GM12891 (cell line): ENCODE data around the gene PCSK5.

ENCODE experiments used
- DNase-seq: peaks from one replicate; pipeline ENCODE4 v3.0.0; 2011; ENCODE audit warnings: low spot score; ENCODE audit not compliant: insufficient read length
- FAIRE-seq: peaks from 2 replicates; lab custom pipeline; 2011; peaks lifted over from hg19 to GRCh38; lab: Jason Lieb, UNC
- PAX5 ChIP-seq: IDR thresholded peaks from 2 replicates; pipeline ENCODE4 v1.6.1; 2011; ENCODE audit warnings: low read length, moderate library complexity, mild to moderate bottlenecking; ENCODE audit not compliant: insufficient read depth, severe bottlenecking
- POLR2A ChIP-seq: IDR thresholded peaks from 2 replicates; pipeline ENCODE4 v1.6.1; 2011; ENCODE audit warnings: low read depth, low read length, control low read depth
- POLR2AphosphoS5 ChIP-seq: IDR thresholded peaks from 2 replicates; pipeline ENCODE4 v1.6.1; 2011; ENCODE audit warnings: low read depth, low read length, control low read depth
- POU2F2 ChIP-seq: IDR thresholded peaks from 2 replicates; pipeline ENCODE4 v1.6.1; 2011; ENCODE audit warnings: low read depth, mild to moderate bottlenecking, control low read depth, low read length, moderate library complexity
- SPI1 ChIP-seq: IDR thresholded peaks from 2 replicates; pipeline ENCODE4 v1.6.1; 2011; ENCODE audit warnings: low read depth, low read length, control low read depth
- TAF1 ChIP-seq: IDR thresholded peaks from 2 replicates; pipeline ENCODE4 v1.6.1; 2011; ENCODE audit warnings: low read depth, low read length, control low read depth

PCSK5 gene

DNA sequence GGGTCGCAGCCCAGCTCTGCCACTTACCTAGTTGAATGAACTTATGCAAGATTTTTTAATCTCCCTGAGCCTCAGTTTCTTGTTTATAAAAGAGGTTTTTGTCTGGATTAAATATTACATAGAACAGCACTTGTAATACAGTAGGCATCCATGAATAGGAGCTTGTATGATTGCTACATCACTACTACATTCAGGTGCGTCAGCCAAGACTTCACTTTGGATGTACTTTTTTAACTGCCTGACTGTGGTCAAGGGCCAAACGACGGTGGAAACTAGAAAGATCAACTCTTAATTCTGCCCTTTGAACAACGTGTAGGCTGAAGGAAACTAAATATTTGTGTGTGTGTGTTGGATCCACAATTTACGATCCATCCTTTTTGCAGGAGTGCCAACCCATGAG, 330.9 kb downstream of the PCSK5 start:
- DNase-seq (no peak), FAIRE-seq (no peak)
- no peak for TF ChIP-seq PAX5
- TF ChIP-seq POU2F2, result no peak
- TF ChIP-seq SPI1, result no peak
- TF ChIP-seq POLR2A, result no peak
- no peak for TF ChIP-seq TAF1
- TF ChIP-seq POLR2AphosphoS5, result no peak

DNA sequence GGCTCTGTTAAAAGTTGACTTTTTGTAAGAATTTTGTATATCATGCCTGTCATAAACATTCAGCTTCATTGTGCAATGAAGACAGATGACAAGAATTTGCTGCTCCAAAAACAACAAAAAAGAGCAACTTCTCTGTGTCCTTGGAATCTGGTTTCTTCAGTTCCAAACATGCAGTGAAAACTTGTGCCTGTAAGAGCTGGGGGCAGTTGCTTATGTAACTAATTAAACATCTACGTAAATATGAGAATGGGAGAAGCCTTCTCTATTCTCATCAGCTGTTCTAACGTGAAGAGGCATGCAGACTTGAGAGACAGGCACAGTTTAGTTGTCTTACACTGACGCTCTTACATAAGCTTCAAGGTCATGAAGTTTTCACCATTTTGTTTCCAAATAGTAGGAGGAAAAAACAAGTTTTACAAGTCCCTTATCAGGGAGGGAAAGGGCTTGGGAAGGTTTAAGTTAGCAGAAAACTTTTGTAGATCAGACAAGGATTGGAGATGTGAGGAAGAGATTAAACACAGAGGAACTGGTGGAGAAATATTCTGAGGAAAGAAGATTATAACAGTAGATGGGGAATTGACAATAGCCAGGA, 333.4 kb downstream of the PCSK5 start:
- no peak for DNase-seq
- no peak for FAIRE-seq
- TF ChIP-seq SPI1 (no peak), POLR2A (no peak), PAX5 (no peak), POU2F2 (no peak), POLR2AphosphoS5 (no peak)

DNA sequence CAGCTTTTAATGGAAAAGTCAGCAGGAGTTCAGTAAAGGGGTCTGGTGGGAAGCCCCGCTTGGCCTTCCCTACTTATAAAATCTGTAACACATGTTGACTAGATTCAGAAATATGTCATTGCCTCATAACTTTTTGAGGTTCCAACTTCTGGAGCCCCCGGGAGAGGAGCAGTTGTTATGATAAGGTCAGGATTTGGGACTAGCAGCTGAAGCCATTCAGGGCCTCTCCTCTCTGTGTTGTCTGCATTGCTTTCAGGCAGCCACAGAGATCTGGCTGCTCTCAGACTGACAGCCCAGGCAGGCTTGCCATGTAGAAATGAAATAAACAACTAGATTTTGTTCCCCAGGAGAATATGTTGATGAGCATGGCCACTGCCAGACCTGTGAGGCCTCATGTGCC, 336.7 kb downstream of the PCSK5 start:
- TF ChIP-seq TAF1, result no peak
- DNase-seq (no peak), FAIRE-seq (no peak)

DNA sequence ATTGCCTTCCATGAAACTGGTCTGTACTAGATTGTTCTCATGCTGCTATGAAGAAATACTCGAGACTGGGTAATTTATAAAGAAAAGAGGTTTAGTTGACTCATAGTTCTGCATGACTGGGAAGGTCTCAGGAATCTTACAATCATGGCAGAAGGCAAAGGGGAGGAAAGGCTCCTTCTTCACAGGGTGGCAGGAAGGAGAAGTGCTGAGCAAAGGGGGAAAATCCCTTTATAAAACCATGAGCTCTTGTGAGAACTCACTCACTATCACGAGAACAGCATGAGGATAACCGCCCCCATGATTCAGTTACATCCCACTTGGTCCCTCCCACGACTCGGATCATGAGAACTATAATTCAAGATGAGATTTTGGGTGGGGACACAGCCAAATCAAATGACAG, 340.5 kb downstream of the PCSK5 start:
- FAIRE-seq, result no peak
- TF ChIP-seq POLR2AphosphoS5 (no peak), SPI1 (no peak), POU2F2 (no peak), POLR2A (no peak), TAF1 (no peak), PAX5 (no peak)
- no peak for DNase-seq

DNA sequence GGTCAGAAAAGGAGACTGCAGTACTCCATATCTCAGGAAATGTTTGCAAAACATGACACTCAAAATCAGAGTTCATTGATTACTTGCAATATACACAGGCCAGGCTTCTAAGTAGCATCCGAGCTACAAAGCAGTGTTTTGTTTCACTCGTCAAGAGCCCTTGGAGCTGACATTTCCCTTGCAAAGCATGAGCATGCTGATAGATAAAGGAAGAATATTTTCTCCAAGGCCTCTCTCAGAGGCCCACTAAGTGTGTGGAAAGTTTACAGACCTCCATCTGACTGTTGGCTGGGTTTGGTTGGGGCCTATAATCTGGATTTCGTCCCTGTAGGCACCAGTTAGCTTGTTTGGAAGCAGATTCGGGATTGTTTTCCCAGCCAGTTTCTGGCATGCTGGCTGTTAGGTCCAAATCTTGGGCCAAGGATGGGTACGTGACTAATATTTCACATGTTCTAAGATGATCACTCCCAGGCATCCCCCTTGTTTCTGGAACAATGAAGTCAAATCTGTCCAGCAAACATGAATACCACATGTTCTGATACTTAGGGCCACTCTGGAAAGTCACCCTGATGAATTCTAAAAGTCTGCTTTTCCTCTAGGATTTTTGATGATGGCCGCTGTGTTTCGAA, 342.5 kb downstream of the PCSK5 start:
- DNase-seq (no peak), FAIRE-seq (no peak)
- TF ChIP-seq SPI1 (no peak), POLR2AphosphoS5 (no peak), POLR2A (no peak), POU2F2 (no peak), PAX5 (no peak), TAF1 (no peak)

DNA sequence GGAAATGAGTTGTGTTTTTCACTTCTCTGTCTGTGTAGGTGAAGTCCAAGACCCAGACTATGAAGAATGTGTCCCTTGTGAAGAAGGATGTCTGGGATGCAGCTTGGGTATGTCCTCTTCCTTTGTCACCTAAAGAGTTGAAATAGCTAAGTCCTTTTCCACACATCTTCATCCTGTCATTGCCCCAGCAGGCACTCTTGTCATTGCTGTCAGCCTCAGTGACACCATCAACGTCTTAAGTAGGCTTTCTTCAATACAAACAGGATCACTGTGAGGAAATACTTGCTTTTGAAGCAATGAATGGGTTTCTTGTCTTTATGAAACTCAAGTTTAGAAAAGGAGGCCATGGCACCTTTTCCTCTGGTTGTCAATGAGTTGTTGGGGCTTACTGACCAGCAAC, 350.1 kb downstream of the PCSK5 start:
- FAIRE-seq (no peak), DNase-seq (no peak)
- TF ChIP-seq SPI1 (no peak), TAF1 (no peak), POLR2AphosphoS5 (no peak), PAX5 (no peak), POU2F2 (no peak), POLR2A (no peak)

DNA sequence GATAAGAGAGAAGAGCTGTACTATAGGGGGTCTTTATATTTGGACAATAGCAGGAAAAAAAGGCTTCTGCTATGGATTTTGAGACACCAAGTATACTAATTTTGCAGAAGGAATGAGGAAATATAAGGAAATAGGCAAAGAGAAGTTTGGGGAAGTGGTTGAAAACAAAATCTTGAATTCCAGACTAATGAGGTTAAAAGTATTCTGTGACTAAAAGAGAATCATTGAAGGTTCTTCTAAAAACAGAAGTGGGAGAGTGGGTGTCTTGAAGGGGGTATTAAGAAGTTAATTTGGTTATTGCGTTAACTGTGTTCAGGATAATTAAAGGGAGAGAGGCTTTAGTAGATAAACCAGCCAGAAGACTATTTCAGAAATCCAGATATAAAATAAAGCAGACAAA, 355.0 kb downstream of the PCSK5 start:
- TF ChIP-seq TAF1 (no peak), PAX5 (no peak), POLR2AphosphoS5 (no peak), POLR2A (no peak), POU2F2 (no peak), SPI1 (no peak)
- DNase-seq (no peak), FAIRE-seq (no peak)

DNA sequence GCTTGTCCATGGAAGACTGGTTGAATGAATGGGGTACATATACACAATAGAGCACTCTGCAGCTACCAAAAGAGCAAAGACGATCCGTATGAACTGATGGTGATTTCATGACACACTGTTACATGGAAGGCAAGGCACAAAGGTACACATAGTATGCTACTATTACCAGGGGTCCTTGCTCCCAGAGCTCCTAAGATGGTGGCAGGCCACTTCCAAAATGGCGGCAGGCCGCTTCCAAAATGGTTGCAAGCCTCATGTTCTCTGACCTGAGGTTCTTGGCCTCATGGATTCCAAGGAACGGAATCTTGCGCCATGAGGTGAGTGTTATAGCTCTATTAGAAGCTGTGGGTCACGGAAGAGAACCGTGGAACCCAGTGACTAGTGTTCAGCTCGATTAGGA, 356.2 kb downstream of the PCSK5 start:
- FAIRE-seq, result no peak
- no peak for TF ChIP-seq SPI1
- no peak for TF ChIP-seq POLR2AphosphoS5
- no peak for TF ChIP-seq TAF1
- no peak for TF ChIP-seq POLR2A
- TF ChIP-seq PAX5, result no peak
- no peak for TF ChIP-seq POU2F2

DNA sequence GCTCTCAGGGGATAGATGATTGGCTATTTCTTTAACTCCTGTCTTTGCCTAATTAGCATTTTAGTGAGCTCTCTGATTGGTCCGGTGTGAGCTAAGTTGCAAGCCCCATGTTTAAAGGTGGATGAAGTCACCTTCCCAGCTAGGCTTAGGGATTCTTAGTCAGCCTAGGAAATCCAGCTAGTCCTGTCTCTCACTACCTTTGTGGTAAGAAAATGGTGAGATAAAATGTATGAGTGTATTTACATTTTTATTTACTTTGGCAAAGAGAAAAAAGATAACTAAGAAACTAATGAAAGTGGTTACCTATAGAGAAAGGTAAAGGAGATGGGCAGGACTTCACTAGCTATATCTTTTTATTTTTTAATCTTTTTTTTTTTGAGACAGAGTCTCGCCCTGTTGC, 357.0 kb downstream of the PCSK5 start:
- DNase-seq, result no peak
- no peak for TF ChIP-seq PAX5
- TF ChIP-seq POU2F2, result no peak
- TF ChIP-seq POLR2AphosphoS5, result no peak
- no peak for TF ChIP-seq POLR2A
- TF ChIP-seq TAF1, result no peak
- TF ChIP-seq SPI1, result no peak
- no peak for FAIRE-seq

More for the DNA sequence above, 356.2 kb downstream of the PCSK5 start:
- DNase-seq, result no peak

DNA sequence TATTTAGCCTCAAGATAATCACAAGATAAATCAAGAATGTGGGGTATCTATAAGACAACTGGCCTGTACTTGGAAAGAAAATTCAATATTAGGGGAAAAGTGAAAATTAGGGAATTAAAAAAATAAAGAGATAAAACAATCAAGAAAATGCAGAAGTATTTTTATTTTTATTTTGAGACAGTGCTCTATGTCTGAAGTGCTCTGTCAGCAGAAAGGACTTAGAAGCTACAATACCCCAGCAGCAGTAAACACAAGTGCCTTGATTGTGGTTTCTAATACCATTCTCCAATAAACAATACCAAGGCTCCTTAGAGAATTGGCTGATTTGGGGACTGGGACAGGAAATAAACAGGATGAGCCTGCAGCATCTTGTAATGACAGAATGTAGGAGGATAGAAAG, 358.8 kb downstream of the PCSK5 start:
- TF ChIP-seq POU2F2 (no peak), TAF1 (no peak), PAX5 (no peak), SPI1 (no peak), POLR2AphosphoS5 (no peak), POLR2A (no peak)
- DNase-seq, result no peak
- no peak for FAIRE-seq
